ENCODE results near the gene NDUFV1.

DNA sequence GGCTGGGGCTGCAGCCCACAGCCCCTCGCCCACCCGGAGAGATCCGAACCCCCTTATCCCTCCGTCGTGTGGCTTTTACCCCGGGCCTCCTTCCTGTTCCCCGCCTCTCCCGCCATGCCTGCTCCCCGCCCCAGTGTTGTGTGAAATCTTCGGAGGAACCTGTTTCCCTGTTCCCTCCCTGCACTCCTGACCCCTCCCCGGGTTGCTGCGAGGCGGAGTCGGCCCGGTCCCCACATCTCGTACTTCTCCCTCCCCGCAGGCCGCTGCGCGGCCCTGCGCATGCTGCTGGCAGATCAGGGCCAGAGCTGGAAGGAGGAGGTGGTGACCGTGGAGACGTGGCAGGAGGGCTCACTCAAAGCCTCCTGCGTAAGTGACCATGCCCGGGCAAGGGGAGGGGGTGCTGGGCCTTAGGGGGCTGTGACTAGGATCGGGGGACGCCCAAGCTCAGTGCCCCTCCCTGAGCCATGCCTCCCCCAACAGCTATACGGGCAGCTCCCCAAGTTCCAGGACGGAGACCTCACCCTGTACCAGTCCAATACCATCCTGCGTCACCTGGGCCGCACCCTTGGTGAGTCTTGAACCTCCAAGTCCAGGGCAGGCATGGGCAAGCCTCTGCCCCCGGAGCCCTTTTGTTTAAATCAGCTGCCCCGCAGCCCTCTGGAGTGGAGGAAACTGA lies 22.4 kb upstream of the NDUFV1 start:
- TF ChIP-seq, protein P1, sequence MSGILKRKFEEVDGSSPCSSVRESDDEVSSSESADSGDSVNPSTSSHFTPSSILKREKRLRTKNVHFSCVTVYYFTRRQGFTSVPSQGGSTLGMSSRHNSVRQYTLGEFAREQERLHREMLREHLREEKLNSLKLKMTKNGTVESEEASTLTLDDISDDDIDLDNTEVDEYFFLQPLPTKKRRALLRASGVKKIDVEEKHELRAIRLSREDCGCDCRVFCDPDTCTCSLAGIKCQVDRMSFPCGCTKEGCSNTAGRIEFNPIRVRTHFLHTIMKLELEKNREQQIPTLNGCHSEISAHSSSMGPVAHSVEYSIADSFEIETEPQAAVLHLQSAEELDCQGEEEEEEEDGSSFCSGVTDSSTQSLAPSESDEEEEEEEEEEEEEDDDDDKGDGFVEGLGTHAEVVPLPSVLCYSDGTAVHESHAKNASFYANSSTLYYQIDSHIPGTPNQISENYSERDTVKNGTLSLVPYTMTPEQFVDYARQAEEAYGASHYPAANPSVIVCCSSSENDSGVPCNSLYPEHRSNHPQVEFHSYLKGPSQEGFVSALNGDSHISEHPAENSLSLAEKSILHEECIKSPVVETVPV (CRISPR knock-in tag; IDR thresholded peaks at IDR 0.05) = no peak
- TF ChIP-seq, protein P2, sequence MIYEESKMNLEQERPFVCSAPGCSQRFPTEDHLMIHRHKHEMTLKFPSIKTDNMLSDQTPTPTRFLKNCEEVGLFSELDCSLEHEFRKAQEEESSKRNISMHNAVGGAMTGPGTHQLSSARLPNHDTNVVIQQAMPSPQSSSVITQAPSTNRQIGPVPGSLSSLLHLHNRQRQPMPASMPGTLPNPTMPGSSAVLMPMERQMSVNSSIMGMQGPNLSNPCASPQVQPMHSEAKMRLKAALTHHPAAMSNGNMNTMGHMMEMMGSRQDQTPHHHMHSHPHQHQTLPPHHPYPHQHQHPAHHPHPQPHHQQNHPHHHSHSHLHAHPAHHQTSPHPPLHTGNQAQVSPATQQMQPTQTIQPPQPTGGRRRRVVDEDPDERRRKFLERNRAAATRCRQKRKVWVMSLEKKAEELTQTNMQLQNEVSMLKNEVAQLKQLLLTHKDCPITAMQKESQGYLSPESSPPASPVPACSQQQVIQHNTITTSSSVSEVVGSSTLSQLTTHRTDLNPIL (CRISPR knock-in tag; IDR thresholded peaks at IDR 0.05; ENCODE audit: low read depth) = no peak
- TF ChIP-seq ZFP3 (CRISPR knock-in tag; IDR thresholded peaks at IDR 0.05) (no peak), TOX (CRISPR knock-in tag; IDR thresholded peaks at IDR 0.05; ENCODE audit: borderline replicate concordance) (no peak), ZFP30 (CRISPR knock-in tag; IDR thresholded peaks at IDR 0.05) (no peak), ARNTL (CRISPR knock-in tag; IDR thresholded peaks at IDR 0.05; ENCODE audit: borderline replicate concordance, low read depth) (no peak)
- TF ChIP-seq, protein P3, sequence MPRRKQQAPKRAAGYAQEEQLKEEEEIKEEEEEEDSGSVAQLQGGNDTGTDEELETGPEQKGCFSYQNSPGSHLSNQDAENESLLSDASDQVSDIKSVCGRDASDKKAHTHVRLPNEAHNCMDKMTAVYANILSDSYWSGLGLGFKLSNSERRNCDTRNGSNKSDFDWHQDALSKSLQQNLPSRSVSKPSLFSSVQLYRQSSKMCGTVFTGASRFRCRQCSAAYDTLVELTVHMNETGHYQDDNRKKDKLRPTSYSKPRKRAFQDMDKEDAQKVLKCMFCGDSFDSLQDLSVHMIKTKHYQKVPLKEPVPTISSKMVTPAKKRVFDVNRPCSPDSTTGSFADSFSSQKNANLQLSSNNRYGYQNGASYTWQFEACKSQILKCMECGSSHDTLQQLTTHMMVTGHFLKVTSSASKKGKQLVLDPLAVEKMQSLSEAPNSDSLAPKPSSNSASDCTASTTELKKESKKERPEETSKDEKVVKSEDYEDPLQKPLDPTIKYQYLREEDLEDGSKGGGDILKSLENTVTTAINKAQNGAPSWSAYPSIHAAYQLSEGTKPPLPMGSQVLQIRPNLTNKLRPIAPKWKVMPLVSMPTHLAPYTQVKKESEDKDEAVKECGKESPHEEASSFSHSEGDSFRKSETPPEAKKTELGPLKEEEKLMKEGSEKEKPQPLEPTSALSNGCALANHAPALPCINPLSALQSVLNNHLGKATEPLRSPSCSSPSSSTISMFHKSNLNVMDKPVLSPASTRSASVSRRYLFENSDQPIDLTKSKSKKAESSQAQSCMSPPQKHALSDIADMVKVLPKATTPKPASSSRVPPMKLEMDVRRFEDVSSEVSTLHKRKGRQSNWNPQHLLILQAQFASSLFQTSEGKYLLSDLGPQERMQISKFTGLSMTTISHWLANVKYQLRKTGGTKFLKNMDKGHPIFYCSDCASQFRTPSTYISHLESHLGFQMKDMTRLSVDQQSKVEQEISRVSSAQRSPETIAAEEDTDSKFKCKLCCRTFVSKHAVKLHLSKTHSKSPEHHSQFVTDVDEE (CRISPR knock-in tag; IDR thresholded peaks at IDR 0.05) = no peak
